T-helper 1 cell (primary cell): ENCODE measurements around the gene SOBP.

ENCODE experiments used
- DNase-seq, 5 donors: peaks; one replicate each; pipeline ENCODE4 v3.0.0-alpha.2; 2012 to 2020

Gene SOBP

GRCh38 chr6:107621229-107621937 is 131.5 kb downstream of the SOBP start:
- DNase-seq = no peak

GRCh38 chr6:107622269-107622668 is 132.4 kb downstream of the SOBP start:
- DNase-seq = no peak

GRCh38 chr6:107624050-107624449 is 134.1 kb downstream of the SOBP start:
- DNase-seq = no peak

GRCh38 chr6:107624541-107624940 is 134.6 kb downstream of the SOBP start:
- no peak for DNase-seq

- no peak for DNase-seq
Observed at GRCh38 chr6:107625264-107625663, 135.3 kb downstream of the SOBP start.

GRCh38 chr6:107626645-107627044 is 136.7 kb downstream of the SOBP start:
- no peak for DNase-seq

GRCh38 chr6:107627969-107628368 is 138.1 kb downstream of the SOBP start:
- no peak for DNase-seq

- no peak for DNase-seq
Observed at GRCh38 chr6:107628878-107629277, 139.0 kb downstream of the SOBP start.

- no peak for DNase-seq
Observed at GRCh38 chr6:107629548-107630129, 139.7 kb downstream of the SOBP start.

GRCh38 chr6:107630348-107630977 is 140.5 kb downstream of the SOBP start:
- DNase-seq = no peak

GRCh38 chr6:107632381-107633136 is 142.6 kb downstream of the SOBP start:
- DNase-seq = no peak

- no peak for DNase-seq
Observed at GRCh38 chr6:107633680-107634323, 143.9 kb downstream of the SOBP start.

GRCh38 chr6:107634324-107635056 is 144.6 kb downstream of the SOBP start:
- DNase-seq = no peak

GRCh38 chr6:107635057-107635515 is 145.2 kb downstream of the SOBP start:
- no peak for DNase-seq

- no peak for DNase-seq
Observed at GRCh38 chr6:107636486-107636885, 146.6 kb downstream of the SOBP start.

- no peak for DNase-seq
Observed at GRCh38 chr6:107637316-107638315, 147.7 kb downstream of the SOBP start.

GRCh38 chr6:107638493-107638892 is 148.6 kb downstream of the SOBP start:
- no peak for DNase-seq

- DNase-seq = no peak
Observed at GRCh38 chr6:107639511-107639910, 149.6 kb downstream of the SOBP start.

GRCh38 chr6:107641071-107641470 is 151.2 kb downstream of the SOBP start:
- no peak for DNase-seq

- DNase-seq = no peak
Observed at GRCh38 chr6:107641500-107641941, 151.6 kb downstream of the SOBP start.
